Stomach (tissue), 9 donors: ENCODE results near the gene CENPX. TPM values are rescaled to one million over a fixed set of nuclear protein-coding genes. Genes with fewer than 3 reads are reported as not detected.
A peak's percentile ranks its signal among the peaks of the same experiment; 100 is the strongest.

ENCODE experiments used
- DNase-seq, 2 donors: peaks; one replicate each; pipeline versions ENCODE4 v3.0.0 to v3.0.0-alpha.2; 2013 to 2019
- H3K27ac ChIP-seq, 5 donors: fragments of 200-600 bp in 4 of 5; sonication (generic) in 4 of 5; one replicate each; pipeline ENCODE4 v1.5.1; 2013 to 2019; ENCODE audit warnings: mild to moderate bottlenecking in 1 of 5, moderate library complexity in 1 of 5
- H3K27me3 ChIP-seq, 3 donors: fragments of 200-600 bp; sonication (generic); one replicate each; pipeline ENCODE4 v1.5.1; 2017 to 2019; ENCODE audit warnings: mixed run types in 1 of 3
- H3K36me3 ChIP-seq, 4 donors: fragments of 200-600 bp; sonication (generic); 1 replicate in 3 of 4; 2 replicates in 1 of 4; pipeline ENCODE4 v1.5.1; 2016 to 2019
- H3K4me1 ChIP-seq, 4 donors: fragments of 200-600 bp; sonication (generic); one replicate each; pipeline ENCODE4 v1.5.1; 2016 to 2019
- H3K4me3 ChIP-seq, 4 donors: fragments of 200-600 bp; sonication (generic) in 3 of 4; one replicate each; pipeline ENCODE4 v1.5.1; 2016 to 2019; ENCODE audit warnings: mild to moderate bottlenecking in 1 of 4
- H3K9me3 ChIP-seq, 4 donors: fragments of 200-600 bp; sonication (generic); one replicate each; pipeline ENCODE4 v1.5.1; 2016 to 2019
- CTCF ChIP-seq, 7 experiments: fragments of 450-650 bp in 4 of 7; fragments of 200-600 bp in 3 of 7; sonication (generic) in 3 of 7; IDR thresholded peaks; one replicate each; pipeline ENCODE4 v1.5.1; 2016 to 2019; ENCODE audit warnings: antibody characterized with exemption in 7 of 7, control low read depth in 2 of 7, mild to moderate bottlenecking in 1 of 7
- EP300 ChIP-seq: sonication (generic); formaldehyde crosslinking; IDR thresholded peaks from one replicate; pipeline ENCODE4 v1.6.1; 2017; ENCODE audit warnings: antibody characterized with exemption
- POLR2A ChIP-seq, 4 donors: fragments of 450-650 bp; IDR thresholded peaks; one replicate each; pipeline ENCODE4 v1.6.1; 2016; ENCODE audit warnings: antibody characterized with exemption in 4 of 4, control low read depth in 2 of 4, mild to moderate bottlenecking in 1 of 4, moderate library complexity in 1 of 4
- POLR2AphosphoS5 ChIP-seq, 3 donors: sonication (generic); formaldehyde crosslinking; IDR thresholded peaks; one replicate each; pipeline ENCODE4 v1.6.1; 2016; ENCODE audit warnings: antibody characterized with exemption in 3 of 3
- WGBS, 5 donors: extraction: QIAGEN DNeasy Blood & Tissue Kit in 3 of 5; methylation state at CpG; one replicate each; pipeline versions ENCODE4 v1.1.5 to v1.1.7; 2013 to 2018; 5-methylcytosine and 5-hydroxymethylcytosine counted together
- intact Hi-C: fragments of 100-400 bp; cut with DNase I; formaldehyde crosslinking; loops from one replicate; pipeline ENCODE4 v1.15.1; 2023; ENCODE audit warnings: low total_unique reads
- polyA plus RNA-seq, 3 donors: library from polyadenylated mRNA; stranded (reverse); fragments of 200-250 nt; gene quantifications; one replicate each; pipeline ENCODE4 v1.2.3, GENCODE V29; 2013
- total RNA-seq, 5 donors: library from RNA; depleted of rRNA; stranded (reverse); fragments of >200 nt; gene quantifications; one replicate each; pipeline versions ENCODE4 v1.1.0 to v1.2.3, GENCODE V29; 2014 to 2016
- donor health status: healthy with polysubstance abuse.
- donor health status: Bipolar disorder and iron deficiency.
- donor health status: healthy.

CENPX gene
- total and polyA plus RNA-seq, 8 donors = 22.0 to 231 (median 151) TPM

- H3K27ac ChIP-seq = peak overlapping the region in 3 of 5 donors; percentile 33 to 77 (median 38)
- WGBS, 5 donors = 71 to 88% (median 82%) methylated on average over 16 to 20 of the region's 20 CpGs
Observed at GRCh38 chr17:82012261-82012639, 10.4 kb downstream of the CENPX start.

GRCh38 chr17:82011617-82012187, 11.0 kb downstream of the CENPX start:
- Histone ChIP-seq H3K4me1 (peaks cover 0 to 19% (median 5%) of the 10 kb centered on the region in 4 donors), H3K9me3 (no peaks in the 10 kb centered on the region), H3K36me3 (peaks cover 0 to 40% (median 30%) of the 10 kb centered on the region in 4 donors), H3K4me3 (no peak overlapping the region), H3K27ac (peak overlapping the region in 1 of 5 donors; percentile 77), H3K27me3 (no peaks in the 10 kb centered on the region)
- WGBS, 5 donors = 88 to 98% (median 92%) methylated on average over 7 to 19 of the region's 19 CpGs
- DNase-seq = no peak
- intact Hi-C loops = no loop called here
- TF ChIP-seq POLR2A (IDR thresholded peaks at IDR 0.05) (no peak), CTCF (IDR thresholded peaks at IDR 0.05) (no peak), POLR2AphosphoS5 (IDR thresholded peaks at IDR 0.05) (no peak), EP300 (no peak)

More at GRCh38 chr17:82012261-82012639, 10.4 kb downstream of the CENPX start:
- no peak for DNase-seq
- H3K27me3 ChIP-seq = no peaks in the 10 kb centered on the region
- TF ChIP-seq POLR2AphosphoS5 (IDR thresholded peaks at IDR 0.05) = no peak
- TF ChIP-seq EP300 = no peak
- TF ChIP-seq CTCF (IDR thresholded peaks at IDR 0.05) = no peak
- TF ChIP-seq POLR2A (IDR thresholded peaks at IDR 0.05) = no peak
- intact Hi-C loops = no loop called here
- peaks cover 0 to 18% (median 6%) of the 10 kb centered on the region in 4 donors for H3K4me1 ChIP-seq
- H3K36me3 ChIP-seq = peaks cover 0 to 40% (median 30%) of the 10 kb centered on the region in 4 donors
- no peaks in the 10 kb centered on the region for H3K9me3 ChIP-seq
- H3K4me3 ChIP-seq = no peak overlapping the region

GRCh38 chr17:82010575-82011525, 11.8 kb downstream of the CENPX start:
- no peaks in the 10 kb centered on the region for H3K27me3 ChIP-seq
- DNase-seq = no peak
- peaks cover 0 to 40% (median 30%) of the 10 kb centered on the region in 4 donors for H3K36me3 ChIP-seq
- WGBS, 5 donors = 92 to 93% (median 93%) methylated on average over 16 to 39 of the region's 39 CpGs
- H3K4me3 ChIP-seq = no peak overlapping the region
- intact Hi-C loops = no loop called here
- H3K4me1 ChIP-seq = peaks cover 0 to 28% (median 9%) of the 10 kb centered on the region in 4 donors
- H3K9me3 ChIP-seq = no peaks in the 10 kb centered on the region
- H3K27ac ChIP-seq = no peak overlapping the region
- TF ChIP-seq POLR2A (IDR thresholded peaks at IDR 0.05) (no peak), CTCF (IDR thresholded peaks at IDR 0.05) (no peak), POLR2AphosphoS5 (IDR thresholded peaks at IDR 0.05) (no peak), EP300 (no peak)

GRCh38 chr17:82009413-82009812, 13.3 kb downstream of the CENPX start:
- no peak for TF ChIP-seq POLR2A (IDR thresholded peaks at IDR 0.05)
- no peak for TF ChIP-seq POLR2AphosphoS5 (IDR thresholded peaks at IDR 0.05)
- TF ChIP-seq EP300 = no peak
- TF ChIP-seq CTCF (IDR thresholded peaks at IDR 0.05) = no peak
- Histone ChIP-seq H3K4me1 (peaks cover 0 to 28% (median 11%) of the 10 kb centered on the region in 4 donors), H3K36me3 (peaks cover 0 to 40% (median 30%) of the 10 kb centered on the region in 4 donors), H3K4me3 (no peak overlapping the region), H3K9me3 (no peaks in the 10 kb centered on the region), H3K27ac (no peak overlapping the region), H3K27me3 (no peaks in the 10 kb centered on the region)
- DNase-seq = no peak
- WGBS, 5 donors = 86 to 94% (median 89%) methylated on average over 11 to 15 of the region's 15 CpGs
- intact Hi-C loops = no loop called here
